GM12801 (cell line): Measurements from ENCODE around the gene SPOPL.

Source experiments
- CTCF ChIP-seq: IDR thresholded peaks from one replicate; pipeline ENCODE4 v1.5.1; 2011; ENCODE audit warnings: control low read depth; ENCODE audit not compliant: insufficient read length; ENCODE audit errors: extremely low read depth

The SPOPL gene

GRCh38 chr2:138486363-138487198 is 15.0 kb upstream of the SPOPL start:
- no peak for TF ChIP-seq CTCF

- TF ChIP-seq CTCF = no peak
Measured at GRCh38 chr2:138490673-138491494, 10.7 kb upstream of the SPOPL start.

- no peak for TF ChIP-seq CTCF
Measured at GRCh38 chr2:138491495-138491862, 10.1 kb upstream of the SPOPL start.

- no peak for TF ChIP-seq CTCF
Measured at GRCh38 chr2:138492160-138492559, 9.4 kb upstream of the SPOPL start.

GRCh38 chr2:138493334-138493733 is 8.2 kb upstream of the SPOPL start:
- no peak for TF ChIP-seq CTCF

- no peak for TF ChIP-seq CTCF
Measured at GRCh38 chr2:138494265-138494966, 7.2 kb upstream of the SPOPL start.

- TF ChIP-seq CTCF = no peak
Measured at GRCh38 chr2:138495384-138495783, 6.2 kb upstream of the SPOPL start.
